Measurements from ENCODE around the gene GMPR2.
"Not testable (repeated sequence)": the region's sequence is repeated elsewhere in the genome, so short reads cannot be mapped to it uniquely, and the experiment has no call there.

The GMPR2 gene

DNA sequence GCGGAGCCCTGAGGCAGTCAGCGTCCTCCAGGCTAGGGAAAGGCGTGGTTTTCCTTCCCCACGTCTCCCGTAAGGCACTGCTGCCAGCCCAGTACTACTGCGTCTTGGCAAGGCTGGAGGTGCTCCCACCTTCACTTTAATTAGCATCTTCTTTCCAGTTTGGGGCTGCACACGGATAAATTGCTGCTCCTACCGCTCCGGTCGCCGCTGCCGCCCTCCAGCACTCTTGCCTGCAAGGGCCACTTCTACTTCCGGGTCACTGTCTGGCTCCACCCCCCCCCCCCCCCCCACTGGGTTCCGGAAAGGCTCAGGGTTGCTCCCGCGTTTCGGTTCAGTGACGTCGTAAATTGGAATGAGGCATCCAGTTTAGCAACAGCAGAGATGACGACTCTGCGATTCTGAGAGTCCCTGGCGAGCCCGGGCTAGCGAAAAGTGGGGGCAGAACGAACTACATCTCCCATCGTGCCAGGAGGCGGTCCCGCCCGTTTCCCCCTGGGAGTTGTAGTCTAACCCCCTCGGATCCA, 546 bp upstream of the GMPR2 start, which contains the start of gene NEDD8:
Gene NEDD8, minus strand, starts transcription at position 247 of the 524 bp plus-strand sequence. Its CDS starts 100 bp downstream, at position 147.
- peak; percentile 90 for DNase-seq

DNA sequence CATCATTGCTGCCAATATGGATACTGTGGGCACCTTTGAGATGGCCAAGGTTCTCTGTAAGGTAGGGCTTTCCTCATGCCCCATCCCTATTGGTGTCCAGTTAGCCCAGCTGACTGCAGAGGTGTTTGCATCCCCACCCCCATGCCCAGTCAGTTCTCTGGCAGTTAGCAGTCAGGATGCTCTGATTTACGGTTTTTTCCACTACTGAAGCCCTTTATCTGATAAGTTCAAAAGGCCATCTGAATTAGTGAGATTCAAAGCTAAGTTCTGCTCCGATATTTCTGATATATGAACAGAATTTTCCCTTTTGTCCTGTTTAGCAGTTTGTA, 773 bp downstream of the GMPR2 start:
- no peak for DNase-seq

DNA sequence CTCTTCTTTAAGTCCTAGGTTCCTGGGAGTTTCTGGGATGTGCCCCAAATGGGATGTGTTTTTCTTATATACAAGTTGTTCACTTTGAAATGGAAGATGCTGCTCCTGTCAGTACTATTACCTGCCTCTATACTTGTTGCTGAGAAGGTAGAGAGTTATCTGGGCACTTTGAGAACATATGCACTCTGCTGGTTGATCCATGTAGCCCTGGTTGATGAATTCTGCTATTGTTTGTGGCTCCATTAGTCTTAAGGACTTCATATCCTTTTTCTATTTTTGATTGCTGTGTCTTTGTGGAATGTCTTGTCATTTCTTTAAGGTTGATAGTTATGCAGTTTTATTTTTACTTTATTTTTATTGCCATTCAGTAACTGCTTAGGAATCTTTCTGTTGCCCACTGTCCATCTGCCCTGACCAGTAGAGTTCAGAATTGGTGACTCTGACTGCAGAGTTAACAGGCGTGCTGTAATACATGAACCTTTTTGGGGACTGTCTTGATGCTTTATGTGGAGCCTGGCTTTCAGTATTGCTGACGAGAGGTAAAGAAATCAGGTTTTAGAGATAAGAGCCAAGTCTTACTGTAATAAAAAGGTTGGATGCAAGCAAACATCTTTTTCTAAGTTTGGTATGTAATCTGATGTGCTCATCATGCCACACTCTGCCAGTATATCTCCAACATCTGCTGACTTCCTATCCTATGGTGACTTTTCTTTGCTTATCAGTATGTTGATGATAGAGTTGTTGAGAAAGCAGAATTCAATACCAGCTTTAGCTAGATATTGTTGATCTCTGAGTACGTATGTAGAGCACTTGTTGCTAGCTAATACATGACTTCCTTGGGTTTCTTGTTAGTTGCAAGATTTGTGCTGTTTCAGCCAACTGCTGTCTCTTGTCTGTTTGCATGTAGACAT, 1.6 kb downstream of the GMPR2 start:
- no peak for DNase-seq

DNA sequence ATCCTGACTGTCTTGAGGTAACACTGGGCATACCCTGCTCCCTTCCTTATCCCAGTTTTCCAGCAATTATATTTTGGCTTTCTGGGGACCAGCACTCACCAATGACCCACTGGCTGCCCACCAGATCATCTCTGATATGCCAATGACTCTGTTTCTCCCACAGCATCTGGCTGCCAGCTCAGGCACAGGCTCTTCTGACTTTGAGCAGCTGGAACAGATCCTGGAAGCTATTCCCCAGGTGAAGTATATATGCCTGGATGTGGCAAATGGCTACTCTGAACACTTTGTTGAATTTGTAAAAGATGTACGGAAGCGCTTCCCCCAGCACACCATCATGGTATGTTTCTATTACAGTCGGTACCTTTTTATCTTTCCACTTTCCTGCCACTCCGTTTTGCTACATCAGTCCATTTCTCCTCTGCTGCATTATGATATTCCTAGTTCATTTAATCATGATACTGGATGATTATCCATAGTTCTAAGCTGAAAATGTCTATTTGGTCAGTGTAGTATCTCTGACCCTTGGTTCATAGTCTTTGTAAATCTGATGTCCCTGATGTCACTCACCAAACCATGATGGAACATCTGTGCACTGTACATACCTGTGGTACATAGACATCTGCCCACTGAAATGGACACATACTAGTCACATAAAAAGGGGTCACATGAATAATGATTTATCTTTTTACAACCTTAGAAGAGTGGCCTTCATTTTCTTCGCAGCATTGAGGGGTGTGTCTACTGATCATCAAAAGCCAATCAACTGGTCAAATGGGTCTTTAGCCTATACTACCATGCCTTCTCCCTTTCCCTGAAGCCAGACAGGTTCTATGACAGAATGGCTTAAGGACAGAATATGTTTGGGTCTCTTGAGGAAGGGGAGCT, 3.3 kb downstream of the GMPR2 start:
- no peak for DNase-seq

DNA sequence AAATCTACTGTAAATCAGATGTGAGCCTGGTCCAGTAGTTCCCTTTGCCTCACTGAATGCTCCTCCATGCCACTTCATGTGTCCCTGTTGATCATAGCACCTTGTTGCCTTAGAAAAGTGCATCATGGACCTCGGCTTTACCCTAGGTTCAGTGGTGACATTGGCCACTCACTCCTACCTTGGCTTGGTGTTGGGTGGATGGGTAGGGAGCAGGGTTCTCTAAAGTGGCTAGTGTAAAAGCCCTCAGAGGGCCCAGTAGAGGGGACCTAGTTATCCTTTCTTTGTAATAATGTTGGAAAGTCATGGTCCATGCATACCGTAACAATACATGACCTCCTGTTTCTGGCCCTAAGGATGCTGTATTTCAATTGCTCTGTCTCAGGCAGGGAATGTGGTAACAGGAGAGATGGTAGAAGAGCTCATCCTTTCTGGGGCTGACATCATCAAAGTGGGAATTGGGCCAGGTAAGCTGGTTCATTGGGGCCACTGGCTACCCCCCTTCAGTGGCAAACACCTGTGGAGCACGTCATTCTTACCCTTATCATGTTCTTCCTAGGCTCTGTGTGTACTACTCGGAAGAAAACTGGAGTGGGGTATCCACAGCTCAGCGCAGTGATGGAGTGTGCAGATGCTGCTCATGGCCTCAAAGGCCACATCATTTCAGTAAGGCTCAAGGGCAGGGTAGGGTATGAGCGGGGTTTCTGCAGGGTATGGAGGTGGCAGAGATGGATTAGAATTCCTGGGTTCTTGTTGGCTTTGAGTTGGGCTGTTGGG, 4.1 kb downstream of the GMPR2 start:
- DNase-seq: no peak

DNA sequence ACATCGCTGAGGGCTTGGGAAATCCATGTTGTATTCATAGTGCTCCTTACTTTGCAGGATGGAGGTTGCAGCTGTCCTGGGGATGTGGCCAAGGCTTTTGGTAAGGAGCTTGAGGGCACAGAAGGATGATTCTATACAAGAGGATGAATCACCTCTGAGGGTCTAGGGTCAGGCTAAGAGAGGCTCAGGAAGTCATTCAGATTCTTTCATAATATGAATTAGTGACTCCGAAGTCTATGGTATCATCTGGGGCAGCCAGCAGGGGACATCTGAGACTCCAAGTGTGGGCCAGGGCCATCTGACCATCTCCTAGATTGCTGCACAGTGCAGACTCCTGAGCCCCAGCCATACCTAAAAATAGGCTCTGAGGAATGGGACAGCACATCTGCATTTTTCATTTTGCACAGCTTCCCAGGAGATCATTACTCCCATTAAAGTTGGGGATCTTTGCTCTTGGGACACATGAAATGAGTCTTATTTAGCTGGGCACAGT, 4.8 kb downstream of the GMPR2 start:
- DNase-seq: no peak

DNA sequence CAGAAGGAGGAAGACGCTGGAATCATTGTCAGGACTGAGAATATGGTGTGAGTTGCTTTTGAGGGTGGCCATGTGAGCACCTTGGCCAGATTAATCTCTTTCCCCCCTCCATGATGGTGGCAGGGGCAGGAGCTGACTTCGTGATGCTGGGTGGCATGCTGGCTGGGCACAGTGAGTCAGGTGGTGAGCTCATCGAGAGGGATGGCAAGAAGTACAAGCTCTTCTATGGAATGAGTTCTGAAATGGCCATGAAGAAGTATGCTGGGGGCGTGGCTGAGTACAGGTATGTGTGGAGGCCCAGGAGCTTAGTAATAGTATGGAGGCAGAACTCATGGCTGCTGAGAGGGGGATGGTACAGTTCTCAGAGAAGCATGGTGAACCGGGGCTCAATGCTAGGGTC, 5.4 kb downstream of the GMPR2 start:
- no peak for DNase-seq

DNA sequence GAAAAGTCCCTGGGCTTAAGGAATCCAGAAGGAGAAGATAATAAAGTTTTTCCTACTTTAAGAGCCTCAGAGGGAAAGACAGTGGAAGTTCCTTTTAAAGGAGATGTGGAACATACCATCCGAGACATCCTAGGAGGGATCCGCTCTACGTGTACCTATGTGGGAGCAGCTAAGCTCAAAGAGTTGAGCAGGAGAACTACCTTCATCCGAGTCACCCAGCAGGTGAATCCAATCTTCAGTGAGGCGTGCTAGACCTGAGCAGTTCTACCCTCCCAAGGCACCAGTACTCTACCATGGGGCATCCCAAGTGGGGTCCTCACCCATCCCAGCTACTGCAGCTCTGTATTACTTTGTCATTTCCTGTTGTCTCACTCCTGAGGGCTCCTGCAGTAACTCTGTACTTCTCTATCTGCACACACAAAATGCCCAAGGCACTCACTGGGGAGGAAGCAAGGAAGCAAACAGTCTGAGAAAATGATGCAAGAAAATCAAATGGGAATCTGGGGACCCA, 5.9 kb downstream of the GMPR2 start:
- DNase-seq: no peak

DNA sequence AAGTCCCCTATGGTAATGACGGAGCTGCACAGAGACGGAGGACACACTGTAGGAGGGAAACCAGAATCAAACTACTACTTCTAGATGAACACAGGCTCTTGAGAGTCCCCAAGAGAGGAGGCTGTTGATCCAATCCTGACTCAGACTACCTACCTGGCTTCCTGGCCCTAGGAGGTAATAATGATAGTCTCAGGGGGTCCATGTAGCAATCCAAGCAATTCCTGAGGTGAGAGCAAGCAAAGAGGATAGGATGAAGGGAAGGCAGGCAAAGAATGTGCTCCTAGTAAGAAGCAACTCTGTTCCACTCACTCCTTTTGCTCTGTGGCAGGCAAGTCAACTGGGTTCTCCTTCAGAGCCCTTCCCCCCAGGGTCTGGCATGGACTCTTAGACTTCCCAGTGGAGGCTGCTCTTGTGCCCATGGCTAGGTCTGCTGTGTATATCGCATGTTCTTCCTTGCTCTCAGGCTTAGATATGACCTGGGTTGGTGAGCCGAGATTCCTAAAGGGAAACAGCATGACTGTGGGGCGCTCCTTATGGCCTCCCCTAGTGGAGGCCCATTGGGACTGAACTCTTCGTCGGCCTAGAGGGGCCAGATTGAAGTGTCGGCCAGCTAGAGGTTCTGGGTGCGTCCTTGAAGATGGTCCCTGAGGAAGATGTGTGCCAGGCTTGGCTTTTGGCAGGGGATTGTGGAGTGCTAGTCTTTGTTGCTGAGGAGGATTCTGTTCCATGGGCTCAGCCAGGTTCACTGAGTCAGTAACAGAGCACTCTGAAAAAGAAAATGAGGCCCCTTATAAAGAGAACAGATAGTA, 7.6 kb downstream of the GMPR2 start:
- DNase-seq: no peak

DNA sequence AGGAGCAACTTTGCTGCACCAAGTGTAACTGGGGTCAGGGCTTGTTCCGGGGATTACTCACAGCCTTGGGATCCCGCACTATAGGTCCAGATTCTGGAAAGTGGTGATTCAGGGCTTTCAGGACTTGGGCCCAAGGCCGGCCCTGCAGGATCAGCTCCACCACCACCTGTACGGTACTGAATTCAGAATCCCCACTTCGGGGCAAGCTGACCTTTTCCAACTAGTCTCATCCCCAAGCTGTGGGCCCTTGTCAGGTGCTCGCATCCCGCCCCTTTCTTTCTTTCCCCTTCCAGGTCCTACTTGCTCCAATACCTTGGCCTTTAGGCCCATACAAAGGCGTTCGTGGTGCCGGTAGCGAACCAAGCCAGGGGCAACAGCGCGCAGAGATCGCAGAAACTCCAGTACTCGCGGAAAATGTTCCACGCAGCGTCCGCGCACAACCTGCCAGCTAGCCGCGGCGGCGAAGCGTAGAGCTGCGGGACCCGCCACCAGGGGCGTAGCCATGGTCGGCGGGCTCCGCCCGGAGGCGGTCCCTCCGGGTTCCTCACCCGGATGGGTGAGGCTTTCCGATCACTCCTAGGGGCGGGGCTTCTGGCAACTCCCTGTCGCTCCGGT, 9.2 kb downstream of the GMPR2 start:
- DNase-seq: peak; percentile 93

DNA sequence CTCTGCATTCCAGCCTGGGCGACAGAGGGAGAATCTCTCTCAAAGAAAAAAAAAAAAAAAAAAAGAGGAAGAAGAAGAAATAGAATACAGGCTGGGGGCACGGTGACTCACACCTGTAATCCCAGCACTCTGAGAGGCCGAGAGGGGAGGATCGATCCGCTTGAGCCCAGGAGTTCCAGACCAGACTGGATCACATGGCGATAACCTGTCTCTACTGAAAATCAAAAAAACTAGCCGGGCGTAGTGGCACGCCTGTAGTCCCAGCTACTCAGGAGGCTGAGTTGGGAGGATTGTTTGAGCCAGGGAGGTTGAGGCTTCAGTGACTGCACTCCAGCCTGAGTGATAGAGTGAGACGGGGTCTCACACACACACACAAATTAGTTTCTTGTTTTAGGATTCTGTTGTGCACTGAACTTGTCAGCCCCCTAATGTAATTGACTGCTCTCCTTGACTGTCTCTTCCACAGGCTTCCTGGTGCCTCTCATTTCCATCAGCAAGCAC, 10.7 kb downstream of the GMPR2 start:
- DNase-seq: peak; percentile 21

DNA sequence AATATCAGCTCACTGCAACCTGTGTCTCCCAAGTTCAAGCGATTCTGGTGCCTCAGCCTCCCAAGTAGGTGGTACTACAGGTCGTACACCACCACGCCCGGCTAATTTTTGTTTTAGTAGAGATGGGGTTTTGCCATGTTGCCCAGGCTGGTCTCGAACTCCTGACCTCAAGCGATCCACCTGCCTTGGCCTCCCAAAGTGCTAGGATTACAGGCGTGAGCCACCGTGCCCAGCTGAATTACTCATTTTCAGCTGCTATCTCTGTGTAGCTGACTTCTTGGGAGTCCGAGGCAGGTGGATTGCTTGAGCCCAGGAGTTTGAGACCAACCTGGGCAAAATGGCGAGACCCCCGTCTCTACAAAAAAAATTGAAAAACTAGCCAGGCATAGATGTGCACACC, 12.6 kb downstream of the GMPR2 start:
- DNase-seq: not testable (repeated sequence)

DNA sequence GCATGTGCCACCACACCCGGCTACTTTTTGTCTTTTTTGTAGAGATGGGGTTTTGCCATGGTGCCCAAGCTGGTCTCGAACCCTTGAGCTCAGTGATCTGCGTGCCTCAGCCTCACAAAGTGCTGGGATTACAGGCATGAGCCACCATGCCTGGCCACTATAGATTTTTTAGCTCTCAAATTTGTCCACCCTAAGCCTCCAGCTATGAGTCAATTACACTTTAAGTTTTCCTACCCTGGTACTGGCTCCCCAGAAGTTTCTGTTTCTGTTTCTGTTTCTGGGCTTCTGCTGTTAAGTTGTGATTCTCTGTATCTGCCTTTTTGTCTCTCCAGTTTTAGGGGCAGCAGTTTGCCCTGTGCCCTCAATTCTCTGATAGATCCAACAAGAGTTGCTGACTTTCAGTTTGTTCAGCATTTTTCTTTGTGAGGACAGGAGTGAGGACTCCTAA, 14.1 kb downstream of the GMPR2 start:
- DNase-seq: peak; percentile 67

DNA sequence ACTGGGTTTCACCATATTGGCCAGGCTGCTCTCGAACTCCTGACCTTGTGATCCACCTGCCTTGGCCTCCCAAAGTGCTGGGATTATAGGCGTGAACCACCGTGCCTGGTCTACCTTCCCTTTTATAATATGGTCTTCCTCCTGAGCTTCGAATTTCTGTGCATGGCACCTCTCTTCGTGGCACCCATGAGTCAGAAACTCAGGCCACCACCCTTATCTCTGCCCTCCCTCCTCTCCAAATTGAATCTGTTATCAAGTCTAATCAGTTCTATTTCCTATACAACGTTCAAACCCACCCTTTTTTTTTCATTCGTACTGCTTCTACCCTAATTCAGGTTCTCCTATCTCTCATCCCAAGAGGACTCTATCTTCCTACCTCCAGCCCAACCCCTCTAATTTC, 14.7 kb downstream of the GMPR2 start:
- DNase-seq: no peak

DNA sequence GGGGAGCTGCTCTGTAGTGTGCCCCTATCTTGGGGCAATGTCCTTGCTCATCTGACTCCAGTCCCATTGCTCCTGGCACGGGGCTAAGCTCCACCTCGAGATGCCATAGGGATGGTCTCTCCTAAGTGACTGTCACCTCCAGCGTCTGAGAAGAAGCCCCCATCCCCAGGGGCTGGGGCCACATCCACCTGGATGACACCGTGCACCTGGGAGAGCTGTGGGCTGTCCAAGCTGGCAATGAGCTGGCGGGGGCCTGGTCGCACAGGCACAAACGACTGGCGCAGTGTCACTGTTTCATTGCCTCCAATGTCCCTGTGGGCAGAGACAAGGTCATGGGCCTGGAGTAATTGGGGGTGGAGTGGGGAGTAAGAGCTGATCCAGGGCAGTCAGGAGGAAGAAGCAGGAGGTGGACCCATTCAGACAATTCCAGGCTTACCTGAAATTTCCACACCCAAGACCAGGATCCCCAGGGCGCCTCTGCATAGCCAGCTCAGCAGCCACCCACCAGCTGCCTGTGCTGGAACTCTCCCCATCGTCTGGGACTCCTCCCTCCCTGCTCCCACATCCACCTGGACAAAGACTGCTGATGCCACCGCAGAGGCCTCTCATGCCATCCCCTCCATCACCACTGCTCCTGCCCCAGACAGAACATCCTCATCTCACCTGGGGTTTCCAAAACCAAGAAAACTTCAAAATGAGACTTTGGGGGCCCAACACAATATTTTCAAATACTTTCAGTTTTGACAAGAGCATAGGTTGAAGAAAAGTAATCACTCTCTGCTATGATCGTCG, 16.7 kb downstream of the GMPR2 start:
- no peak for DNase-seq

DNA sequence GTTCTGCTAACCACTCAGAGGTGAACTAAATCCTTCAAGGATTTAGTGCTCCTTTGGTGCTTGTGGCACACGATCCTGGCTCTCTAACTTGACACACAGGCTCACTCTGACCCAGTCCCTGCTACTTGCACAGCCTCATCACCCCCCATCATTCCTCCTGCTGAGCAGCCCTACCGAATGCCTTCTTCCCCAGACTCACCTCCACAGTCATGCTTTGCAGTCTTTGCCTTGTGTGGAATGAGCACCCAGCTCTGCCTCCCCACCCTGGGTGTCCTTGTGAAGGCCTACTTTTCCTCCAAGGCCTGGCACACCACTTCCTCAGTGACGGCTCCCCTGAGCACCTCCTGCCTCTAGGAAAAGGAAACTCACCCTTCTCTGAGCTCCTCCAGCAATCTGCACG, 17.6 kb downstream of the GMPR2 start:
- no peak for DNase-seq

DNA sequence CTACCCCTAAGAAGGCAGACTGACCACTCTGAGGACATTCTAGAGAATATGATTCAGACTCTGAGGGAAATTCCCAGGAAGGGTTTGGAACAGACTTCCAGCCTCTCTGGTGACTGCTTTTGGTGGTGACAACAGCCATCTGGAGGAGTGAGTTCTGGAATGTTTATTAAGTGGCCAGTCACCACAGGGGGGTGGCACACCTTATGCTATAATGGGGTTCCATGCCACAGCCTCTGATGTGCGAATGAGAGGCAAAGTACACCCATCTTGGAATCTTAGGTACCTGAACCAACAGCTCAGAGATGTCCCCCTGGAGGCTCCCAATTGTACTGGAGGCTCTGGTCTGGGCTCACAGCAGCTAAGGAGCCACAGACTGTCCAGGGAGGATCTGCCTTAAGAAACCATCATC, 19.2 kb downstream of the GMPR2 start:
- DNase-seq: no peak

DNA sequence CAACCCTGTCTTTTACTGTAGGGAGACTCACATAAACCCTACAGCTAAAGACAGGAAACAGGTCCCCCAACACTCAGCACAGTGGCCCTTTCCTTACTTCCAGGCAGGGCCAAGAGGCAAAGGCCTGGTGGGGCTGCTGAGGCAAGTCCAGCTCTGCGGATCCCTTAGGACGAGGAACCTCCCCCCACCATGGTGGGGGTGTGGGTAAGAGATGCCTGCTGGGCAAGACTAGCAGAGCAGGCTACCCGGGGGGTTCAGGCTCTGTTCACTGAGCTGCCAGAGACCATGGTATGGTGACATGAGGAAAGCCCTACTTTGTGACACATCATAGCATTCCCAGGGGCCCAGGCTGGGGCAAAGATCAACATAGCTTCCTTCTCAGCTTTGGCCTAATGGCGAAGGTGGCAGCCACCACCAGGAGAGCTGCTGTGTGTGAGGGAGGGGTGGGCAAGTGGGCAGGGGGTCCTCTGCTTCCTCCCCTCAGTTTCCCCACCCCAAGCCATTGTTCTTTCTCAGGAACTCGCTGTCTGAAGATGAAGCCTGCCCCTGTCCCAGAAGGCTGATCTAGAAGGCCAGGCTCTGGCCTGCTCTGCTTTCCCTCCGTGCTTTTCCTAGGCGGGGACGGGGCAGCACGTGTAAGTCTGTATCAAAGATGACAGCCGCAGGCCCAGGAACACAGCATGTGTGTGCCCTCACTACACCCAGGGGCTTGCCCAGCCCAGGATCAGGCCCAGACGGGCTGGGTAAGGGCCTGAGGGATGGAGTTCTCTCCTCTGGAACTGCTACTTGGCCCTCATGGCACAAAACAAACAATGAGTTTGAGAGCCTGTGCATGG, 19.8 kb downstream of the GMPR2 start:
- DNase-seq: no peak

DNA sequence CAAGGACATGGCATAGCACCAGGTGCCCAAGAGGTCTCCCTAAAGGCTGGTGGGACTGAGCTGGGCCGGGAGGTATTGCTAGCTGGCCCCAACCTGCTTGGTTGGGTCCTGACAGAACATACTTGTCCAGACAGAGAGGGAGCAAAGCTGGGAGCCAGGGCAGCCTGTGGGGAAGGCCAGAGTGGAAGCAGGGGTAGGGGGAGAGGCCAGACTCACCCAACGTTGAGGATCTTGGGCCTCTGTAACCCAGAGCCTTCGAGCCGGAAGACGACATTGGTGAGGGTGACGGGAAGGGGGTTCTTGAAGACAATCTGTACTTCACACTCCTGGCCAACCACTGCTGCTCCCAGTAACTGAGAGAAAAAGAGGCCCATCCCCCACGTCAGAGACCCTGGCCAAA, 21.2 kb downstream of the GMPR2 start:
- no peak for DNase-seq
